HUDEP-2 (cell line): Measurements from ENCODE around the gene ZNF684.
"Not testable (repeated sequence)": the region's sequence is repeated elsewhere in the genome, so short reads cannot be mapped to it uniquely, and the experiment has no call there.

Experiments used
- DNase-seq, 76 experiments: peaks; one replicate each; lab custom pipeline; 2025; ENCODE audit not compliant: unreplicated experiment in 76 of 76; lab: John Stamatoyannopoulos, UW

Gene ZNF684

DNA sequence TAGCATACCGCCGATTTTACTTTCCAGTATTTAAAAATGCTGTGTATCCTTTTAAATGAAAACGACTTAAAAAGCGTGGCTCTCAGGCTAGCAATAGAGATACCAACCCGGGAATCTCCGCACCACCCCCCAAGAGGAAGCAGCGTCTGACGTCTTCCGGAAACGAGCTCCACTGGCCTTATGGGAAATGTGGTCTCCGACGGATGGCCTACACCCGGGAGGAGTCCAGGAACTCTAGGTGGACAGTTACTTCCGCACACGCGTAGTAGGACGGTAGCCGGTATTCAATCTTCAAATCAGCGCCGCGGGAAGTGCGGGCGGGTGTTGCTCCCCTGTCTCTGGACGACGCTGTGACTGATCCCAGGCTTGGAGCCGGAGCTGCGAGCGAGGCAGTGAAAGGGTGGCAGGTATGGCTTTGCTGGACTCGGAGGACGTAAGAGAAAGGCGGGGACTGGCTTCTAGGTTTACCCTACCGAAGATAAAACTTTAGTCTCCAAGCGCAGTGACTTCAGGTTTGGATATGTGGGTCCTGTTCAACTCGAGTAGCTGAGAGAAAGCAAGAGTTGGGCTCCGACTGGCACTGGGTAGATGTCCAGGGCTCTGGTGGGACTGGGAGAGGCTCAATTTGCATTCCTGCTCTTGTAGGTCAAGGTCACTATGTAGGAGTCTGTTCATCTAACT is at the start of gene ZNF684:
Gene ZNF684, plus strand, starts transcription at position 257 of the 681 bp plus-strand sequence. CDS start 1,530 bp downstream, outside the sequence.
- DNase-seq = peak in 74 of 76 experiments; percentile 14 to 91 (median 82)

DNA sequence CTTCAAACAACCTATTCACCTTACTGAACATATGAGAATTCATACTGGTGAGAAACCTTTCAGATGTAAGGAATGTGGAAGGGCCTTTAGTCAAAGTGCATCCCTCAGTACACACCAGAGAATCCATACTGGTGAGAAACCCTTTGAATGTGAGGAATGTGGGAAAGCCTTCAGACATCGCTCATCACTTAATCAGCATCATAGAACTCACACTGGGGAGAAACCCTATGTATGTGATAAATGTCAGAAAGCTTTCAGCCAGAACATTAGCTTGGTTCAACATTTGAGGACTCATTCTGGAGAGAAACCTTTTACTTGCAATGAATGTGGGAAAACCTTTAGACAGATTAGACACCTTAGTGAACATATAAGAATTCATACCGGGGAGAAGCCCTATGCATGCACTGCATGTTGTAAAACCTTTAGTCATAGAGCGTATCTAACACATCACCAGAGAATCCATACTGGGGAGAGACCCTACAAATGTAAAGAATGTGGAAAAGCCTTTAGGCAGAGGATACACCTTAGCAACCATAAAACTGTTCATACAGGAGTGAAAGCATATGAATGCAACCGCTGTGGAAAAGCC is 36.0 kb upstream of the ZNF684 start:
- DNase-seq = no peak

DNA sequence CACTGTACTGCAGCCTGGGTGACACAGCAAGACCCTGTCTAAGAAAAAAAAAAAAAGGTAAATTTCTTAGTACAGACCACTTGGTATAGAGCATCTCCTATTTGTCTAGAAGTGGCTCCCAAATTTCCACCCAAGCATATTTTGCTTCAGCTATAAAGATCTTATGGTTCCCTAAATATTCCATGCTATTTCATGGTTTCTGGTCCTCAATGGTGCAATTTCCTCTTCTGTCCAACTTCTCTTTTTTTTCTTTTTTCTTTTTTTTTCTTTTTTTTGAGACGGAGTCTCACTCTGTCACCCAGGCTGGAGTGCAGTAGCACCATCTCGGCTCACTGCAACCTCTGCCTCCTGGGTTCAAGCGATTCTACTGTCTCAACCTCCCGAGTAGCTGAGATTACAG is 28.8 kb upstream of the ZNF684 start:
- not testable (repeated sequence) for DNase-seq

DNA sequence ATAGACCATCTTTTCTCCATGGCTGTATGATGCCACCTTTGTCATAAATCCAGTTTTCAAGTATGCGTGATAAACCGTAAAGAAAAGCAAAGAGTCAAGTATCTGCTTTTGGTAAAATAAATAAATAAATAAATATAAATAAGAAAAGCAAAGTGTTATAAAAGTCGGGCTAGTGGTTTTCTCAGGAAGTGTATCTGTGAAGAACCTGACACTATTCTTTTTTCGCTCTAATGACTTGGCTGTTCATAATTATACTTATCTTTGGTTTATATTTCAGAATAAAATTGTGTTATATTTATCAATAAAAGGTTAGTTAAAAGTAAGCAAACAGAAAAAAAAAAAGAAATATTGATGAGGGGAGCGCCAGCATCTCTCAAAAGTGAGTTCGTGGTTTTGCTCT is 23.5 kb upstream of the ZNF684 start:
- DNase-seq = no peak

DNA sequence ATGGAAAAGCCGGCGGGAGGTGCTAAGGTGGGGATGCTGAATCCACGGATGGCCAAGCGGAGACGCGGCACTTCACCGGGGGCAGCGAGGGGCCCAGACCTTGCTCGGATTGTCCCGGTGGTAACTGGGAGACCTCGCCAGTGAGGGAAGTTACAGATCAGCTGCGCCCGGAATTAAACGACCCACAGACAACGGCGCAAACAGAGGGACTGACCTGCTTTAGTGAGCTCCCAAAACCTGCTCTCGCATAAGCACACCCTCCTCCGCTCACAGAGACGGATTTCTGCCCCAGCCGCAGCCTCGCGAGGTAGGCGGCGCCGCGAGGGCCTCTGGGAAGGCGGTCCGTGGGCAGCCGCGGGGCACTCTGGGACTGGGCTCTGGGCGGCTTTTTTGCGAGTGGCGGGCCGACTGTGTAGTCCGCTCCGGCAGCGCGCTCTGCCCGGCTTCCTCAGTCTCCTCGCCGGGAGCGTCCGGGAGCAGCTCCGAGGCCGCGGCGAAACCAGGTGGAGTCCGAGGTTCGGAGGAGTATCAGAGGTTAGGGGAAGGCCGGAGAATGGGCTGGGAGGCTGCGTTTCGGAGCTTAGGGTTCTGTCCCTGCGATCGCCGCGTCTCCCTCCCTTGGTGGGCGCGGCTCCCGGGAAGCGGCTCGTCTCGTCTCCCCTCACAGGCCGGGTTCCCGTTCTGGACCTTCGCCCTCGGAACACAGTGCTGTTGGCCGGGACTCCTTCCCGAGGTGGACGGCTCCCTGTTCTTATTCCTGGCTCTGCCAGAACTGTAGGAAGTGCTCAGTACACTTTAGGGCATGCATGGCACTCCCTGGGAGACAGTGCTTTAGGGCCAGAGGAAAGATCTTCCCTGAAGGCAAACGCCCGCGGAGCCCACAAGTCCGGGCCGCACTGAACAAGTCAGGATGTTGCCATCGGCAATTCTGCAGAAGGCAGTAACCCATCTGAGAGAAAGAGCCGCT is 22.8 kb upstream of the ZNF684 start, which contains the start of gene EXO5:
Gene EXO5, plus strand, starts transcription at position 393 of the 967 bp plus-strand sequence. CDS start 5,778 bp downstream, outside the sequence.
- DNase-seq = peak in 50 of 76 experiments; percentile 1 to 78 (median 48)

DNA sequence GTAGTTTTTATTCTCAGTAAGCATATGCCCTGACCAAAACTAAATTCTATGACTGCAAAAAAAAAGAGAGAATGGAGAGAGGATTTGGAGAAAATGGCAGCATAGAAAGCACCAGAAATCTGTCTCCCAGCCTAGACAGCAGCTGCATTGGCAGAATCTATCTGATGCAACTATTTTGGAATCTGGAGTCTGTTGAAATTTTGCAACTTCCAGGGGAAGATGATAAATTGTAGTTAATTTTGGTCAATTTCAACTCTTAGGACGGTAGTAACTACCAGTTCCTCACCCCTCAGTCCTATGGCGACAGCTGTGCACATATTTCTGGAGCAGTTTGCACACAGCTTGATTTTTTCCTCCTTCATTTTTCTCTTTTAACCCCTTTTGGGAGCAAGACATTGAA is 11.9 kb upstream of the ZNF684 start:
- DNase-seq = no peak

DNA sequence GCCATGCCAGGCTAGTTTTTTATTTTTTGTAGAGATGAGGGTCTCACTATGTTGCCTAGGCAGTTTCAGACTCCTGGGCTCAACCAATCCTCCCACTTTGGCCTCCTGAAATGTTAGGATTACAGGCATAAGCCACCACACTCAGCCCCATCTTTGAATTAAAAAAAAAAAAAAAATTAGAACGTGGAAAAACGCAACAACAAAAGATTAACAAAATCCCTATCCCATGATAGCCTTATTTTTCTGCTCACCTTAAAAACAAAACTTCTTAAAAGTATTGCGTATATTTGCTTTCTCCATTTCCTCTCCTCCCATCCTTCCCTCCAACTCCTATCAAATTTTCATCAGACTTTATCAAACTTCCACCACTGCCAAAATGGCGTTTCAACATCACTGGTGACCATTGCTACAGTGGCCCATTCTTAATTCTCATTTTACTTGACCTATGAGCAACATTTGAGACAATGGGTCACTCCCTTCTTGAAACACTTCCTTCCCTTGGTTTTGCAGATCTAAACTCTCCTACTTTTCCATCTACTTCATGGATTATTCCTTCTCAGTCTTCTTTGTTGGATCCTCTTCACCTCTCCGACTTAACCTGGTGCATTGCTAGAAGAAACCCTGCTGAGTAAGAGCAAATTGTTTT is 579 bp upstream of the ZNF684 start:
- no peak for DNase-seq

DNA sequence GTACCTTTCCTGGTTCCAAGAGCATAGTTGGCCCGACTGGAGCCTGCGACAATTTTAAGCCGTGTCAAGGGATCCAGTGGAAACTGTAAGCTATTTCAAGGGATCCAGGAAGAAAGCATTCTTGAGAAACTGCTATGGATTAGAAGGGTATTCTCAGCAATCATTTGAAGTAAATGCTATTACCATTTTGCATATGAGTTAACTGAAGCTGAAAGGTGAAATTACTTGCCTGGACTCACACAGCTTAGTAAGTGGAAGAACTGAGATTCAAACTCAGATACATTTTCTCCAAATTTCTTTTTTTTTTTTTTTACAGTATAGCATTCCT is 589 bp downstream of the ZNF684 start:
- peak in 1 of 76 experiments; percentile 2 for DNase-seq

DNA sequence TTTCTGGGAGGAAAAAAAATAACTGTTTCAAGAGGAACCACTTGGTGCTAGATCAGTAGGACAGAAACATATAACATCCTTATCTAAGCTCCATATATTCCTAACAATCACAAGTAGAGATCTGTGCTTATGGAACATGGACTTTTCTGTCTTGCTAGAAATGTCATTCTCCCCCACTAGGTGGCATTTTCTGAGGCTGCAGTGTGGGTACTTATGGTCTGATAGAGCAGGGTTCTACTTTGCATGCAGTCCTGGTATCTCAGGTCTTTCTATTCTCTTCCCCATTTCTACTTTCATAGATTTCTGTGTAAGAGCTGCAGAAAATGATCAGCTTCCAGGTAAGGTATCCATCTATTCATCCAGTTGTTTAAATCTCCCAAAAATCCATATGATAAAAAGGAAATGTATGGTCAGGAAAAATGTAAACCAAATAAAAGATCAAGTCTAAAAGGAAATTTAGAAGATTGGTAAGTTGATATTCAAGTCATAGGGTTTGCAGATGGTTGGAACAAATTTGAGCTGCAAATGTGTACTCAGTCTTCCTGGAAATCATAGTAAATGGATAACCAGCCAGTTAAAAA is 1.5 kb downstream of the ZNF684 start:
- peak in 38 of 76 experiments; percentile 0 to 52 (median 19) for DNase-seq

DNA sequence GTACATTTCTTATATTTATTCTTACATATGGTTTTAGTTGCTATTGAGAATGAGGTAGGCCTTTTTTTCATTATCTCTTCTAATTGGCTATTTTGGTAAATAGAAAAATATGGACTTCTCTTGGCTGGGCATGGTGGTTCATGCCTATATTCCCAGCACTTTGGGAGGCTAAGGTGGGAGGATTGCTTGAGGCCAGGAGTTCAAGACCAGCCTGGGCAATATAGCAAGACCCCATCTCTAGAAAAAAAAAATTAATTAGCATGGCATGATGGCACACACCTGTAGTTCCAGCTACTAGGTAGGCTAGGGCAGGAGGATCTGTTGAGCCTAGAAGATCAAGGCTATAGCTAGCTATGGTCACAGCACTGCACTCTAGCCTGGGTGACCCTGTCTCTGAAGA is 3.2 kb downstream of the ZNF684 start:
- DNase-seq = no peak

DNA sequence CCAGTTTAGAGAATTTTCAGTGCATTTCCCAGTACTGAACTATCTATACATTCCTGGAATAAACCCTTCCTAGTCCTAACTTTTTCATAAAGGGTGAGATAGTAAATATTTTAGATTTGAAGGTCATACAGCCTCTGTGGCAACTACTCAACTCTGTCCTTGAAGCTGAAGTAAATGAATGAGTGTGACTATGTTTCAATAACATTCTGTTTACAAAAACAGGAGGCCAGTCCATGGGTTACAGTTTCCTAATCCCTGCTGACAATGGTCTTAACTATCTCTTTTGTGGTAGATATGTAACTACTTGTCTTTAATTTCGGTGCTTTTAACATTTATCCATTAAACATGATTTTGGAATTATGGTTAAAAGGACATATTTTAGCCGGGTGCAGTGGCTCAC is 4.3 kb downstream of the ZNF684 start:
- no peak for DNase-seq

DNA sequence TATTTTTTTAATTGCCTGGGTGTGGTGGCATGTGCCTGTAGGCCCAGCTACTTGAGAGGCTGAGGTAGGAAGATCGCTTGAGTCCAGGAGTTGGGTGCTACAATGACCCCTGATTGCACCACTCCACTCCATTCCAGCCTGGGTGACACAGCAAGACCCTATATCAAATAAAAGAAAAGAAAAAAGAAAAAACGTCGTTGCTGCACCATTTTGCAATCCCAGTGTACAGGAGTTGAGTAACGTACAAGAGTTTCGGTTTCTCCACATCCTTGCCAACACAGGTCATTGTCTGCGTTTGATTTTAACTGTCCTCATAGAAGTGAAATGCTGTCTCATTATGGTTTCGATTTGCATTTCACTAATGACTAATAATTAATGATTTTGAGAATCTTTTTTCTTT is 7.9 kb downstream of the ZNF684 start:
- no peak for DNase-seq

DNA sequence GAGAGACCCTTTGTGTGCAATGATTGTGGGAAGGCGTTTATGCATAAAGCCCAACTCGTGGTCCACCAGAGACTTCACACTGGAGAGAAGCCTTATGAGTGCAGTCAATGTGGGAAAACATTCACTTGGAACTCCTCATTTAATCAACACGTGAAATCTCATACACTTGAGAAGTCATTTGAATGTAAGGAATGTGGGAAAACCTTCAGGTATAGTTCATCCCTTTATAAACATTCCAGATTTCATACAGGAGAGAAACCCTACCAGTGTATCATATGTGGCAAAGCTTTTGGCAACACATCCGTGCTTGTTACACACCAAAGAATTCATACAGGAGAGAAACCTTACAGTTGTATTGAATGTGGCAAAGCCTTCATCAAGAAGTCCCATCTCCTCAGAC is 15.5 kb downstream of the ZNF684 start:
- no peak for DNase-seq

DNA sequence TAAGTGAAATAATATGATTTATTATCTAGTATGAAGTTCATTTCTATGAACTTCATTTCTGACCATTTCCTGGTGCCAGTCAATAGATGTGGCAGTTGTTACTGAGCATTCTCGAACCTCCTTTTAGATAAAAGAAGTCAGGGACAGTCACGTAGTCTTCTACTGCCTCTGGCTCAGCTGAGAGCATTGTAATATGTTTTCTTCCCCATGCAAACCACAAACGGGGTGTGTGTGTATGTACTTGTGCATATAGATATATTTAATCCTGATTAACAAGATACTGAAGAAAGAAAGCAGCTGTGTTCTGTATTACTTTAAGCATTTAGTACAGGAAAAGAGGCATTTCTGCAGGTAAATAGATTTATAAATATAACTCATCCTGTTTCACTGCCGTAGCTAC is 21.6 kb downstream of the ZNF684 start:
- DNase-seq = peak in 2 of 76 experiments; percentile 1 to 18

DNA sequence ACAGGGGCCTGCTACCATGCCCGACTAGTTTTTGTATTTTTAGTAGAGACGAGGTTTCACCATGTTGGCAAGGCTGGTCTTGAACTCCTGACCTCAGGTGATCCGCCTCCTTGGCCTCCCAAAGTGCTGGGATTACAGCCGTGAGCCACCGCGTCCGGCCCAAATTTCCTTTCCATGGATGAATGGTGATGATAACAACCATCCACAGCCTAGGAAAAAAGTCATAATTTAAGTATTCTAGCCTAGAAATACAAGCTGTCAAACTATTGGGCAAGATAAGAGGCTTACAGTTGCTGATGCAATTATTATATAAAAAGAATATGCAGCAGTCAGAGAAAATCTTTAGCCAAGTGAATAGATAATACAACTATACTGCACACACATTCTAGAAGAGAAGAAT is 23.4 kb downstream of the ZNF684 start:
- not testable (repeated sequence) for DNase-seq

DNA sequence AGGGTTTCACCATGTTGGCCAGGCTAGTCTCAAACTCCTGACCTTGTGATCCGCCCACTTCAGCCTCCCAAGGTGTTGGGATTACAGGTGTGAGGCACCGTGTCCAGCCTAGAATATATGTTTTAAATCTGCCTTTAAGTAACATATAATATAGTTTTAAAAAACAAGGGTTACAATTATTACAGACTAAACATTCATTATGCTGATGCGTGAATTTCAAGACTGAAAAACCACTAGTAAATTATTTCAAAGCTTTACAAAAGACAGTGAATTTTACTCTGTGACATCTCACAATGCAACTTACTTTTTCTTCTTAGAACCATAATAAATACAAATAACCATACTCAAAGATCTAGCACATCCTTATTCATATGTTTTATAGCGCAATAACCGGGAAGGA is 24.7 kb downstream of the ZNF684 start:
- DNase-seq = no peak

DNA sequence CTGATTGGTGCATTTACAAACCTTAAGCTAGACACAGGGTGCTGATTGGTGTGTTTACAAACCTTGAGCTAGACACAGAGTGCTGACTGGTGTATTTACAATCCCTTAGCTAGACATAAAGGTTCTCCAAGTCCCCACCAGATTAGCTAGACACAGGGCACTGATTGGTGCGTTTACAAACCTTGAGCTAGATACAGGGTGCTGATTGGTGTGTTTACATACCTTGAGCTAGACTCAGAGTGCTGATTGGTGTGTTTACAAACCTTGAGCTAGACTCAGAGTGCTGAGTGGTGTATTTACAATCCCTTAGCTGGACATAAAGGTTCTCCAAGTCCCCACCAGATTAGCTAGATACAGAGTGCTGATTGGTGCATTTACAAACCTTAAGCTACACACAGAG is 26.8 kb downstream of the ZNF684 start:
- not testable (repeated sequence) for DNase-seq

DNA sequence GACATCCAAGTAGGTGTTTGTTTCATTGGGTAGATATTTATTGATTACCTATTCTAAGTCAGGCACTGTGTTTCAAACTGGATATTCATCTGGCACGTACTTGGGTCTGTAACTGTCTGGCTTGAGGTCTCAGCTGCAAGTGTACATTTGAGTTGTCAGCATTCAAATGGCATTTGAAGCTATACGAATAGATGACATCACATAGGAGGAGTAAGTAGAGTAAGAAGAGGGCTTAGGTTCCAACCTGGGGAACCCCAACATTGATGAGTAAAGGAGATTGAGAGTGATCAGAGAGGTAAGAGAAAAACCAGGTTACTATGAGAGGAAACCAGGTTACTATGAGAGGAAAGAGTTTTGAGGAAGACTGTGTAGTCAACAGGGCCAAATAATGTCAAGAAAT is 30.7 kb downstream of the ZNF684 start:
- no peak for DNase-seq

DNA sequence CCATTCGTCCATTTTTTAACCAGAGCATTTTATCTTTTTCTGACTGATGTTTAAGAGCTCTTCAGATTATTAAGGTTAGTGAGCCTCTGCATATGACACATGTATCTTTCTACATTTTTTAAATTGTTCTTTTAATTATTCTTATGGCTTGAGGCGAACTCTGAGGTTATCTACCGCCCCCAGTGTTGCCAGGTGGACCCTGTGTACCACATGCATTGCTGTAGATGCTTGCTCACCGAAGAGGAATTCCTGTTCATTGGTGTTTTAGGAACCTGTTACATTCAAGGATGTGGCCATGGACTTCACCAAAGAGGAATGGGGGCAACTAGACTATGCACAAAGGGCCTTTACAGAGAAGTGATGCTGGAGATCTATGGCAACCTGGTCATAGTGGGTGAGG is 31.8 kb downstream of the ZNF684 start:
- no peak for DNase-seq

DNA sequence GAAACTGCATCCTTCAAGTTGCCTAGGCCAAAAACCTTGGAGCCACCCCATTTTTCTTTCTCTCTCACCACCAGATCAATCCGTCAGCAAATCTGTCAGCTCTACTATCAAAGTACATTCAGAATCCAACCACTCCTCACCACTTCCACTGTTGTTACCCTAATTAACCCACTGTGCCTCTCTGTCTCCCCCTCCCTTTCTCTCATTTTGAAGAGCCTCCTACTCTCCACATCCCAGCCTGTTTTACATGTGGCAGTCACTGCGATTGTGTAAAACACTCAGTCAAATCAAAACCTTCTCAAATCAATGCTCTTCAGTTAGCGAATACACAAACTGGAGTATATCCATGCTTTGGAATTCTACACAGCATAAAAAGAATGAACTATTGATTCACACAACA is 33.1 kb downstream of the ZNF684 start:
- no peak for DNase-seq
